Mucosa of descending colon (tissue), 3 donors: ENCODE results near the gene KDM1A. TPM values are rescaled to one million over a fixed set of nuclear protein-coding genes. Genes with fewer than 3 reads are reported as not detected.

Experiments used
- ATAC-seq: fragments of 200-7000 bp; cut with Tn5 transposase; one replicate; pipeline ENCODE4 v1.9.1; 2020; ENCODE audit warnings: mild to moderate bottlenecking, moderate library complexity
- DNase-seq, 3 donors: peaks; one replicate each; pipeline ENCODE4 v3.0.0-alpha.2; 2020
- H3K36me3 ChIP-seq: fragments of 200-600 bp; one replicate; pipeline ENCODE4 v1.8.0; 2021; ENCODE audit warnings: low read depth, mild to moderate bottlenecking
- H3K4me1 ChIP-seq: fragments of 200-600 bp; one replicate; pipeline ENCODE4 v1.8.0; 2021; ENCODE audit warnings: low read depth, mild to moderate bottlenecking
- H3K4me3 ChIP-seq: fragments of 200-600 bp; one replicate; pipeline ENCODE4 v1.8.0; 2021; ENCODE audit warnings: mild to moderate bottlenecking
- H3K9me3 ChIP-seq: fragments of 200-600 bp; one replicate; pipeline ENCODE4 v1.8.0; 2021; ENCODE audit warnings: mild to moderate bottlenecking
- CTCF ChIP-seq: fragments of 200-600 bp; IDR thresholded peaks from one replicate; pipeline ENCODE4 v1.8.0; 2022; ENCODE audit warnings: antibody characterized with exemption, mild to moderate bottlenecking
- intact Hi-C, 2 donors: fragments of 100-400 bp; cut with DNase I in 1 of 2; cut with micrococcal nuclease in 1 of 2; formaldehyde crosslinking; loops; one replicate each; pipeline versions ENCODE4 v1.11.0 to v1.11.1; 2022; cut with DNase I, micrococcal nuclease
- total RNA-seq, 3 donors: library from RNA; stranded (reverse); fragmentation: NEBNext Ultra II Directional in 2 of 3; extraction: Animal tissue kit (Norgen Biotek cat#: 25700) in 2 of 3; gene quantifications; one replicate each; pipeline versions ENCODE4 v1.2.1 to v1.2.4, GENCODE V29; 2021 to 2023
- donor health status: DM: no; HTN: no; CAD: no; lungs with moderate emphysema.
- donor health status: DM: no; HTN: no; CAD: no.
- donor health status: DM: no; HTN: yes; CAD: no.

KDM1A gene
- total RNA-seq, 3 donors from 2014 or later: 37.5 to 61.3 (median 49.3) TPM

DNA sequence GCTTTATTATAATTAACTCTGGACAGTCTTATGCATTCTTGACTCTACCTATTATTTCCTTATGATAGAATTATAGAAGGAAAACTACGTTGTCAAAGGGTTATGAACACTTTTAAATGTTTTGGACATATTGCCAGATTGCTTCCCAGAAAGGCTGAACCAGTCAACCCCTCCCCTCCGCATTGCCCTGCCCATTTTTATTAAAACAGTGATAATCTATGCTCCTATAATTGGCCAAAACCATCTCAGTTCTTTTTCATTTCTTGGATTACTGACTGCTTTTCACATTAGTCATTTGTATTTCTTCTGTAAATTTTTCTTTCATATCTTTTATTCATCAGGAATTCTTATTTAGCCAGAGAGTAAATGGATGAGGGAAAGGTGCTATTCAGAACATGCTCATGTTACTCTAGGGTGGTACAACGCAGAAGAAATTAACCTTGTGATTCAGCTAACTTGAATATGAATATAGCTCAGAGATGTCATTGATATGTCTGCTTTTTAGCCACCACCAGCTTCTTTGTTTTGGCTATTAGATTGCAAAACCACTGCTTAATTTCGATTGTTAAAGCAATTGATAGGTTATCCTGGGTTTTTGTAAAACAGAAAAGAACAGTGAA is 32.1 kb downstream of the KDM1A start:
- DNase-seq (no peak), ATAC-seq (no peak)
- H3K9me3 ChIP-seq: no peaks in the 10 kb centered on the region
- no peak for TF ChIP-seq CTCF
- H3K4me1 ChIP-seq: no peaks in the 10 kb centered on the region
- H3K4me3 ChIP-seq: no peak overlapping the region
- intact Hi-C loops: no loop called here
- H3K36me3 ChIP-seq: no peaks in the 10 kb centered on the region

DNA sequence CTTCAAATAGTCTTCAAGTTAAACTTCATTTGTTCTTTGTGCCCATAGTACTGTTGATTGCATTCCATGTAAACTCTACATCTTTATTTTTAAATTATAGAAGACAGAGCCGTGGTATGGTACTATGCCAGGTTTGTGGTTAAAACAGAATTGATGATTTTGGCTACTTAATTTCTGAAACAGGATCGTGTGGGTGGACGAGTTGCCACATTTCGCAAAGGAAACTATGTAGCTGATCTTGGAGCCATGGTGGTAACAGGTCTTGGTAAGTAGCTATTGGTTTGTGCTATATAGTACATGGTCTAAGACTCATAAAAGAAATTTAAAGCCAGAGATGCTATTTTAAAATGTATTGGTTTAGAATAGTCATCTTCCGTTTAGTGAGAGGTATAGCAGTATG is 38.0 kb downstream of the KDM1A start:
- Histone ChIP-seq H3K9me3 (no peaks in the 10 kb centered on the region), H3K4me1 (no peaks in the 10 kb centered on the region), H3K36me3 (no peaks in the 10 kb centered on the region), H3K4me3 (no peak overlapping the region)
- no peak for TF ChIP-seq CTCF
- intact Hi-C loops: no loop called here
- DNase-seq (no peak), ATAC-seq (no peak)

DNA sequence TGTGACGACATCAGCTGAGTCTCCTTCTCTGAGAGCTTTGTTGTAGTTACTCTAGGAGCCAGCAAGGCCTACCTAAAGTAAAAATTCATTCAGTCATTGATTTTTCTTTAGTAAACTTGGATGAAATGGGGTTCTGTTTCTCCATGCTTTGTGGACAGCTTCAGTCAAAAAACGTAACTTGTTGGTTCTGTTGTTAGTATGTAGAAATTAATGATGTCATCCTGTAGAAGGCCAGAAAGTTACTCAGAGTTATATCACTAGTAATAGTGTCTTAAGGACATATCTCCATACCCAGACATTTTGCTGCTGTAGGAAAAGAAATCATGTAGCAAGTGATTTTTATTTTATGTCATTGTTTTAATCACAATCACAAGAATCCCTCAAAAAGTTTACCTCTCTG is 43.0 kb downstream of the KDM1A start:
- no peak for DNase-seq
- no peak for TF ChIP-seq CTCF
- ATAC-seq: no peak
- H3K4me3 ChIP-seq: no peak overlapping the region
- intact Hi-C loops: no loop called here
- no peaks in the 10 kb centered on the region for H3K36me3 ChIP-seq
- no peaks in the 10 kb centered on the region for H3K4me1 ChIP-seq
- no peaks in the 10 kb centered on the region for H3K9me3 ChIP-seq

DNA sequence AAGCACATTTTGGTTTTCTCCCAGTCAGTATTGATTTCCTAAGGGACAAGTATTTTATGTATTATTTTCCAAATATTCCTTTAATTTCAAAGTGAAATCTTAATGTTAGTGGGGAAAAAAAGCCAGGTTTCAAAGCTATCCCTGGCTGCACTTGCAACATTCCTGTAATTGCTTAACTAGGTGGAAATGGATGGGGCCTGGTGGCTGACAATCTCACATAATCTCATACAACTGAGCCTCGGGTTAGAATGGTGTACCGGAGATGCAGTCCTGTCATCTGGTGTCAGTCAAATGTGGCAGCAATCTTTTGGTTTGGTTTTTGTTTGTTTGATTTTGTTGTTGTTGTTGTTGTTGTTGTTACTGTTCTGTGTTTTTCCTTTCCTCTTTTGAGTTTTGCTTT is 46.1 kb downstream of the KDM1A start:
- Histone ChIP-seq H3K4me1 (no peaks in the 10 kb centered on the region), H3K4me3 (no peak overlapping the region), H3K9me3 (no peaks in the 10 kb centered on the region), H3K36me3 (no peaks in the 10 kb centered on the region)
- DNase-seq (no peak), ATAC-seq (no peak)
- no peak for TF ChIP-seq CTCF
- intact Hi-C loops: no loop called here

DNA sequence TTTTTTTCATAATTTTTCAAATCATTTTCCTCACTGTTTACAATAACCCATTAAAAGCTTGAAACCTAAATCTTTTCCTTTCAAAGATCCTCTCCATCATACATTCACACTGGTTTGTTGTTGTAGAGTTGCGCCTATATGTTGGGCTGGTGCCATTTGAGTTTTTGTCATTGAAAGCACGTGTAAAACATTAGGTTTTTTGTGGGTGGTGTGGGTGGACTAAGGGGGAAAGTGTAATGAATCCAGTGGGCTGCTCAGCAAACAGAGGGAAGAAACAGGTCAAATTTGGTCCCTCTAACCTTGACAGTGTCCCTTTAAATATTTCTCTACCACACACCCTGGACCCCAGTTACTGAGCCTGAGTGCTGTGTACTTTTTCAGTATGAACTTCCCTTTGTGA is 46.8 kb downstream of the KDM1A start:
- no peak for TF ChIP-seq CTCF
- Histone ChIP-seq H3K9me3 (no peaks in the 10 kb centered on the region), H3K36me3 (no peaks in the 10 kb centered on the region), H3K4me1 (no peaks in the 10 kb centered on the region), H3K4me3 (no peak overlapping the region)
- DNase-seq (no peak), ATAC-seq (no peak)
- intact Hi-C loops: no loop called here

- TF ChIP-seq CTCF: no peak
- DNase-seq (no peak), ATAC-seq (no peak)
- intact Hi-C loops: no loop called here
- H3K4me3 ChIP-seq: no peak overlapping the region
- no peaks in the 10 kb centered on the region for H3K36me3 ChIP-seq
- no peaks in the 10 kb centered on the region for H3K9me3 ChIP-seq
- no peaks in the 10 kb centered on the region for H3K4me1 ChIP-seq
These were observed 49.9 kb downstream of the KDM1A start for GRCh38 chr1:23069149-23069548.
